Endothelial cell of umbilical vein (primary cell): ENCODE results near the gene AXIN2. TPM values are rescaled to one million over a fixed set of nuclear protein-coding genes. Genes with fewer than 3 reads are reported as not detected.

Experiments
- BruUV-seq: library from RNA; stranded (reverse); fragments of 400-500 nt; replicated peaks from 2 replicates; lab custom pipeline; 2021; lab: Mats Ljungman, UMichigan
- CTCF ChIA-PET: fragments of 300-600, 350-600 bp; sonication (Branson Sonifier 250); formaldehyde crosslinking; loops from one replicate; lab custom pipeline; 2021; ENCODE audit warnings: antibody characterized with exemption, inconsistent platforms; lab: Charles Lee
- POLR2A ChIA-PET: fragments of 300-600, 350-600 bp; sonication (Branson Sonifier 250); formaldehyde crosslinking; loops from one replicate; lab custom pipeline; 2021; ENCODE audit warnings: antibody characterized with exemption, inconsistent platforms; lab: Charles Lee
- DNase-seq: peaks from one replicate; pipeline ENCODE4 v3.0.0-alpha.2; 2011; ENCODE audit warnings: low read depth, low spot score
- FAIRE-seq: peaks from 2 replicates; lab custom pipeline; 2011; peaks lifted over from hg19 to GRCh38; lab: Jason Lieb, UNC
- H2AFZ ChIP-seq: 2 replicates; pipeline ENCODE4 v1.6.0; 2012; ENCODE audit warnings: low read depth, low read length, control low read depth, inconsistent platforms
- H3K27ac ChIP-seq: 2 replicates; pipeline ENCODE4 v1.5.1; 2011; ENCODE audit warnings: low read depth, mild to moderate bottlenecking, control low read depth, low read length, moderate library complexity; ENCODE audit not compliant: insufficient read depth
- H3K27me3 ChIP-seq, 2 experiments: 2 replicates each; pipeline versions ENCODE4 v1.6.0 to v1.6.1; 2011; ENCODE audit warnings: low read length in 2 of 2, mixed read lengths in 1 of 2; ENCODE audit not compliant: control insufficient read depth in 2 of 2, insufficient read depth in 2 of 2
- H3K36me3 ChIP-seq, 2 experiments: 2 replicates in 1 of 2; 3 replicates in 1 of 2; pipeline ENCODE4 v1.5.1; 2011; ENCODE audit warnings: low read length in 2 of 2, mild to moderate bottlenecking in 1 of 2, moderate library complexity in 1 of 2; ENCODE audit not compliant: control insufficient read depth in 2 of 2, insufficient read depth in 2 of 2; ENCODE audit errors: extremely low read depth in 1 of 2
- H3K4me1 ChIP-seq: 3 replicates; pipeline ENCODE4 v1.5.1; 2011; ENCODE audit warnings: mild to moderate bottlenecking, low read length; ENCODE audit not compliant: control insufficient read depth, insufficient read depth; ENCODE audit errors: extremely low read depth
- H3K4me2 ChIP-seq: 2 replicates; pipeline ENCODE4 v1.6.1; 2011; ENCODE audit warnings: low read length, control low read depth, mixed read lengths; ENCODE audit not compliant: insufficient read depth
- H3K4me3 ChIP-seq, 3 experiments: fragments of 200-600 bp in 1 of 3; sonication (generic), shearing (Covaris generic) in 1 of 3; replicated peaks in 1 of 3; 2 replicates each; pipeline ENCODE4 v1.5.1; 2011 to 2016; ENCODE audit warnings: control low read depth in 3 of 3, low read length in 3 of 3, mild to moderate bottlenecking in 2 of 3, inconsistent platforms in 1 of 3, low read depth in 1 of 3, moderate library complexity in 1 of 3; ENCODE audit not compliant: insufficient read depth in 1 of 3
- H3K79me2 ChIP-seq: 2 replicates; pipeline ENCODE4 v1.6.0; 2012; ENCODE audit warnings: low read length, inconsistent platforms; ENCODE audit not compliant: control insufficient read depth, insufficient read depth
- H3K9ac ChIP-seq: replicated peaks from 2 replicates; pipeline ENCODE3; 2011; ENCODE audit warnings: low read length, control low read depth; ENCODE audit not compliant: insufficient read depth; ENCODE audit errors: extremely low read depth
- H3K9me1 ChIP-seq: replicated peaks from 3 replicates; pipeline ENCODE4 v1.6.0; 2011; ENCODE audit warnings: mild to moderate bottlenecking, low read length; ENCODE audit not compliant: control insufficient read depth, insufficient read depth; ENCODE audit errors: extremely low read depth
- H3K9me3 ChIP-seq: replicated peaks from 2 replicates; pipeline ENCODE4 v1.5.1; 2012; ENCODE audit warnings: low read length, inconsistent platforms; ENCODE audit not compliant: control insufficient read depth, insufficient read depth
- H4K20me1 ChIP-seq: replicated peaks from 2 replicates; pipeline ENCODE3; 2011; ENCODE audit warnings: mild to moderate bottlenecking, low read length; ENCODE audit not compliant: control insufficient read depth, insufficient read depth; ENCODE audit errors: extremely low read depth
- FOS ChIP-seq: IDR thresholded peaks from 2 replicates; pipeline ENCODE4 v1.6.1; 2011; ENCODE audit warnings: mild to moderate bottlenecking, low read length, moderate library complexity, borderline replicate concordance; ENCODE audit not compliant: insufficient read depth
- JUN ChIP-seq: IDR thresholded peaks from 2 replicates; pipeline ENCODE4 v1.6.1; 2011; ENCODE audit warnings: borderline replicate concordance, low read depth; ENCODE audit not compliant: insufficient read length, insufficient read depth
- MYC ChIP-seq: IDR thresholded peaks from one replicate; pipeline ENCODE4 v1.6.1; 2011; ENCODE audit warnings: mild to moderate bottlenecking, low read depth, low read length
- POLR2A ChIP-seq: IDR thresholded peaks from 2 replicates; pipeline ENCODE4 v1.6.1; 2012; ENCODE audit warnings: low read depth, mild to moderate bottlenecking, control low read depth, low read length
- dilution Hi-C: fragments of 300-500 bp; cut with MboI; formaldehyde crosslinking; loops from one replicate; pipeline ENCODE4 v1.15.0; 2019; ENCODE audit warnings: low sequenced_read_pairs; ENCODE audit not compliant: extremely low pct_ligation_motif_present
- intact Hi-C: fragments of 100-400 bp; cut with micrococcal nuclease; formaldehyde crosslinking; loops from one replicate; pipeline ENCODE4 v1.10.0; 2022
- polyA plus RNA-seq, 4 experiments: library from polyadenylated mRNA; depleted of rRNA in 3 of 4; stranded (reverse) in 3 of 4; unstranded in 1 of 4; fragments of >200 nt; gene quantifications; 2 replicates each; pipeline versions ENCODE4 v1.2.1 to v1.2.3, GENCODE V29; 2011 to 2012; ENCODE audit warnings: missing spikeins in 1 of 4
- total RNA-seq: library from RNA; stranded (reverse); gene quantifications from 2 replicates; pipeline ENCODE4 v1.2.3, GENCODE V29; 2021
- TF ChIP-seq, protein P1 (sequence below), 2 donors: IDR thresholded peaks; 1 replicate in 1 of 2; 2 replicates in 1 of 2; pipeline ENCODE4 v1.5.1; 2011; ENCODE audit warnings: low read length in 2 of 2, mild to moderate bottlenecking in 2 of 2, moderate library complexity in 2 of 2, control low read depth in 1 of 2, inconsistent platforms in 1 of 2, low read depth in 1 of 2; ENCODE audit not compliant: insufficient read depth in 1 of 2; ENCODE audit errors: extremely low read depth in 1 of 2

Gene AXIN2
- total and polyA plus RNA-seq, 2 donors (not counting 3 experiments of a cell fraction or from before 2014, with no cell fraction given) = 1.3 to 3.0 TPM

GRCh38 chr17:65496801-65497200 lies 64.6 kb downstream of the AXIN2 start:
- POLR2A ChIA-PET = no interaction called here
- Histone ChIP-seq H3K9me3 (no peaks in the 10 kb centered on the region), H2AFZ (no peak overlapping the region), H3K79me2 (no peaks in the 10 kb centered on the region), H3K27ac (no peak overlapping the region), H4K20me1 (no peaks in the 10 kb centered on the region), H3K9me1 (no peaks in the 10 kb centered on the region), H3K4me2 (no peak overlapping the region), H3K4me3 (no peak overlapping the region), H3K36me3 (no peaks in the 10 kb centered on the region), H3K4me1 (no peaks in the 10 kb centered on the region), H3K9ac (no peak overlapping the region), H3K27me3 (peaks cover 8 to 12% of the 10 kb centered on the region in 2 experiments)
- CTCF ChIA-PET = no interaction called here
- TF ChIP-seq, protein P1, sequence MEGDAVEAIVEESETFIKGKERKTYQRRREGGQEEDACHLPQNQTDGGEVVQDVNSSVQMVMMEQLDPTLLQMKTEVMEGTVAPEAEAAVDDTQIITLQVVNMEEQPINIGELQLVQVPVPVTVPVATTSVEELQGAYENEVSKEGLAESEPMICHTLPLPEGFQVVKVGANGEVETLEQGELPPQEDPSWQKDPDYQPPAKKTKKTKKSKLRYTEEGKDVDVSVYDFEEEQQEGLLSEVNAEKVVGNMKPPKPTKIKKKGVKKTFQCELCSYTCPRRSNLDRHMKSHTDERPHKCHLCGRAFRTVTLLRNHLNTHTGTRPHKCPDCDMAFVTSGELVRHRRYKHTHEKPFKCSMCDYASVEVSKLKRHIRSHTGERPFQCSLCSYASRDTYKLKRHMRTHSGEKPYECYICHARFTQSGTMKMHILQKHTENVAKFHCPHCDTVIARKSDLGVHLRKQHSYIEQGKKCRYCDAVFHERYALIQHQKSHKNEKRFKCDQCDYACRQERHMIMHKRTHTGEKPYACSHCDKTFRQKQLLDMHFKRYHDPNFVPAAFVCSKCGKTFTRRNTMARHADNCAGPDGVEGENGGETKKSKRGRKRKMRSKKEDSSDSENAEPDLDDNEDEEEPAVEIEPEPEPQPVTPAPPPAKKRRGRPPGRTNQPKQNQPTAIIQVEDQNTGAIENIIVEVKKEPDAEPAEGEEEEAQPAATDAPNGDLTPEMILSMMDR (IDR thresholded peaks at IDR 0.05; ENCODE audit: extremely low read depth in 1 of 2, insufficient read depth in 1 of 2, low read depth in 1 of 2, low read length in 2 of 2) = no peak
- TF ChIP-seq JUN (no peak), POLR2A (no peak), FOS (no peak), MYC (no peak)
- intact Hi-C loops = no loop called here
- DNase-seq = no peak
- dilution Hi-C loops = no loop called here
- BruUV-seq = no TSS peak
- FAIRE-seq = no peak
